ENCODE measurements around the gene ATP12A. TPM values are rescaled to one million over a fixed set of nuclear protein-coding genes. Genes with fewer than 3 reads are reported as not detected.

Gene ATP12A
- total and polyA plus RNA-seq, 2 donors (not counting 1 experiment from before 2014, with no cell fraction given), result not detected

- H3K4me2 ChIP-seq (ENCODE audit: extremely low read depth, insufficient read depth, low read length), result no peak overlapping the region
- H4K20me1 ChIP-seq (ENCODE audit: control insufficient read depth, extremely low read depth, insufficient read depth, low read length), result no peaks in the 10 kb centered on the region
- no peaks in the 10 kb centered on the region for H3K4me1 ChIP-seq (ENCODE audit: control insufficient read depth, extremely low read depth, insufficient read depth, low read length)
- no peaks in the 10 kb centered on the region for H3K9me3 ChIP-seq (ENCODE audit: control insufficient read depth, insufficient read depth, low read depth, low read length)
- H3K79me2 ChIP-seq (ENCODE audit: control insufficient read depth, insufficient read depth, low read length), result no peaks in the 10 kb centered on the region
- H2AFZ ChIP-seq (ENCODE audit: low read length), result no peak overlapping the region
- H3K36me3 ChIP-seq (ENCODE audit: control insufficient read depth, insufficient read depth, low read length), result no peaks in the 10 kb centered on the region
- no peak overlapping the region for H3K4me3 ChIP-seq (replicated peaks in 1 of 4; ENCODE audit: control extremely low read depth in 1 of 4, insufficient read depth in 1 of 4, low read depth in 3 of 4, low read length in 4 of 4)
- no peak overlapping the region for H3K27ac ChIP-seq (ENCODE audit: insufficient read depth, low read length)
- DNase-seq (ENCODE audit: low read depth in 2 of 2), result no peak
- peaks cover 18% of the 10 kb centered on the region for H3K27me3 ChIP-seq (ENCODE audit: control insufficient read depth, insufficient read depth, low read length)
- TF ChIP-seq EZH2 (IDR thresholded peaks at IDR 0.05; ENCODE audit: low read length, missing control alignments), result no peak
- TF ChIP-seq CTCF (conservative IDR thresholded peaks at IDR 0.05 in 1 of 2, IDR thresholded peaks at IDR 0.05 in 1 of 2; ENCODE audit: low read depth in 1 of 2, low read length in 2 of 2), result no peak
- H3K9ac ChIP-seq (ENCODE audit: insufficient read depth, low read length), result no peak overlapping the region
These were observed 5.1 kb downstream of the ATP12A start for GRCh38 chr13:24685314-24685713.

- no peaks in the 10 kb centered on the region for H3K4me1 ChIP-seq (ENCODE audit: control insufficient read depth, extremely low read depth, insufficient read depth, low read length)
- no peaks in the 10 kb centered on the region for H4K20me1 ChIP-seq (ENCODE audit: control insufficient read depth, extremely low read depth, insufficient read depth, low read length)
- DNase-seq (ENCODE audit: low read depth in 2 of 2), result no peak
- no peak overlapping the region for H3K4me2 ChIP-seq (ENCODE audit: extremely low read depth, insufficient read depth, low read length)
- no peak overlapping the region for H2AFZ ChIP-seq (ENCODE audit: low read length)
- H3K79me2 ChIP-seq (ENCODE audit: control insufficient read depth, insufficient read depth, low read length), result no peaks in the 10 kb centered on the region
- H3K9ac ChIP-seq (ENCODE audit: insufficient read depth, low read length), result no peak overlapping the region
- no peaks in the 10 kb centered on the region for H3K27me3 ChIP-seq (ENCODE audit: control insufficient read depth, insufficient read depth, low read length)
- no peaks in the 10 kb centered on the region for H3K36me3 ChIP-seq (ENCODE audit: control insufficient read depth, insufficient read depth, low read length)
- no peak overlapping the region for H3K4me3 ChIP-seq (replicated peaks in 1 of 4; ENCODE audit: control extremely low read depth in 1 of 4, insufficient read depth in 1 of 4, low read depth in 3 of 4, low read length in 4 of 4)
- H3K9me3 ChIP-seq (ENCODE audit: control insufficient read depth, insufficient read depth, low read depth, low read length), result no peaks in the 10 kb centered on the region
- TF ChIP-seq CTCF (conservative IDR thresholded peaks at IDR 0.05 in 1 of 2, IDR thresholded peaks at IDR 0.05 in 1 of 2; ENCODE audit: low read depth in 1 of 2, low read length in 2 of 2) (no peak), EZH2 (IDR thresholded peaks at IDR 0.05; ENCODE audit: low read length, missing control alignments) (no peak)
- H3K27ac ChIP-seq (ENCODE audit: insufficient read depth, low read length), result no peak overlapping the region
These were observed 7.4 kb downstream of the ATP12A start for GRCh38 chr13:24687611-24688010.

- DNase-seq (ENCODE audit: low read depth in 2 of 2), result no peak
- TF ChIP-seq CTCF (conservative IDR thresholded peaks at IDR 0.05 in 1 of 2, IDR thresholded peaks at IDR 0.05 in 1 of 2; ENCODE audit: low read depth in 1 of 2, low read length in 2 of 2) (no peak), EZH2 (IDR thresholded peaks at IDR 0.05; ENCODE audit: low read length, missing control alignments) (no peak)
- H3K9ac ChIP-seq (ENCODE audit: insufficient read depth, low read length), result no peak overlapping the region
- no peaks in the 10 kb centered on the region for H3K9me3 ChIP-seq (ENCODE audit: control insufficient read depth, insufficient read depth, low read depth, low read length)
- H3K4me1 ChIP-seq (ENCODE audit: control insufficient read depth, extremely low read depth, insufficient read depth, low read length), result no peaks in the 10 kb centered on the region
- no peak overlapping the region for H2AFZ ChIP-seq (ENCODE audit: low read length)
- no peak overlapping the region for H3K27ac ChIP-seq (ENCODE audit: insufficient read depth, low read length)
- H3K4me3 ChIP-seq (replicated peaks in 1 of 4; ENCODE audit: control extremely low read depth in 1 of 4, insufficient read depth in 1 of 4, low read depth in 3 of 4, low read length in 4 of 4), result no peak overlapping the region
- H3K79me2 ChIP-seq (ENCODE audit: control insufficient read depth, insufficient read depth, low read length), result no peaks in the 10 kb centered on the region
- H3K27me3 ChIP-seq (ENCODE audit: control insufficient read depth, insufficient read depth, low read length), result no peaks in the 10 kb centered on the region
- H3K4me2 ChIP-seq (ENCODE audit: extremely low read depth, insufficient read depth, low read length), result no peak overlapping the region
- no peaks in the 10 kb centered on the region for H3K36me3 ChIP-seq (ENCODE audit: control insufficient read depth, insufficient read depth, low read length)
- no peaks in the 10 kb centered on the region for H4K20me1 ChIP-seq (ENCODE audit: control insufficient read depth, extremely low read depth, insufficient read depth, low read length)
These were observed 7.9 kb downstream of the ATP12A start for GRCh38 chr13:24688111-24688510.

All from fibroblast of lung (primary cell).